WI38 (cell line): ENCODE data around the gene CD24.
"Not testable (repeated sequence)": the region's sequence is repeated elsewhere in the genome, so short reads cannot be mapped to it uniquely, and the experiment has no call there.

Experiments used
- H3K4me3 ChIP-seq: 2 replicates; pipeline ENCODE4 v1.5.1; 2011; ENCODE audit warnings: low read depth, mild to moderate bottlenecking, control low read depth, low read length
- CTCF ChIP-seq: IDR thresholded peaks from 2 replicates; pipeline ENCODE4 v1.5.1; 2012; ENCODE audit warnings: low read depth, mild to moderate bottlenecking, control low read depth, low read length

Gene CD24, protein sequence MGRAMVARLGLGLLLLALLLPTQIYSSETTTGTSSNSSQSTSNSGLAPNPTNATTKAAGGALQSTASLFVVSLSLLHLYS

DNA sequence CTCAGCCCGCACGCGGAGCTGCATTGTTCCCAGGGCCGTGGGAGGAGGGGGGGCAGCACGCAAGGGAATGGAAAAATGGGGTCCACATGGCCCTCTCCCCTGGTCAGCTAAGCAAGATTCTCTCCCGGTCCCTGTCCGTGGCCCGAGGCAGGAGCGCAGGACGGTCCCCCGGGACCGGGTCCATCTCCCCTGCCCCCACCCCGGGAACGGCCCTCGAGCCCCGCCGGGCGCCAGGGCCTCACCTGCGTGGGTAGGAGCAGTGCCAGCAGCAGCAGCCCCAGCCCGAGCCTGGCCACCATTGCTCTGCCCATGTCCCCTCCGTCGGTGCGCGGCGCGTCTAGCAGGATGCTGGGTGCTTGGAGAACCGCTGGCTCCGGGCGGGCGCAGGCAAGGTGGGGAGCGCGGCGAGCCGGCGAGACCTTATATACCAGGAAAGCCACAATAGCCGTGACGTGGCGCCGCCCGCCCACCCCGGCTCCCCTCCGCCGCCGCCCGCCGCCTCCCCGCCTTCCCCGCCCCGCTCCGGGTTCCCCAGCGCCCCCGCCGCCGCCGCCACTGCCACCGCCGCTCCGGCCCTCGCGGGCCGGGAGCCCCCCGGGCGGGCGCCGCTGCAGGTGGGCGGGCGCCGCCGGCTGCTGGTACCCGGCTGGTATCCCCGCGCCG lies at the start of gene CD24:
Gene CD24, minus strand, starts transcription at position 394 of the 663 bp plus-strand sequence. Its CDS starts 83 bp downstream, at position 311.
- H3K4me3 ChIP-seq: peak within 1 kb of the TSS; percentile 52
- no peak for TF ChIP-seq CTCF

- H3K4me3 ChIP-seq: no peak overlapping the region
- no peak for TF ChIP-seq CTCF
These were observed 47.1 kb upstream of the CD24 start for GRCh38 chr6:107021446-107022185.

DNA sequence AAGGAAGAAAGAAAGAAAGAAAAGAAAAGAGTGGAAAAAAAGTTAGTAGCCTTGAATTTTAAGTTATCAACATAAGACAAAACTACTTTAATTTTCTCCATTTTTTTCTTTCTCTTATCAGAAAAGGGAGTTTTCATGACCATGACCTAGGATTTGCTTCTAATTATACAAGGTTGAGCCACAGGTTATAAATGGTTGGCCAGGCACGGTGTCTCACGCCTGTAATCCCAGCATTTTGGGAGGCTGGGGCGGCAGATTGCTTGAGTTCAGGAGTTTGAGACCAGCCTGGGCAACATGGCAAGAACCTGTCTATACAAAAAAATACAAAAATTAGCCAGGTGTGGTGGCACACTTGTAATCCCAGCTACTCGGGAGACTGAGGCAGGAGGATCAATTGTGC lies 45.7 kb upstream of the CD24 start:
- no peak overlapping the region for H3K4me3 ChIP-seq
- no peak for TF ChIP-seq CTCF

GRCh38 chr6:107019628-107020027 lies 45.1 kb upstream of the CD24 start:
- not testable (repeated sequence) for H3K4me3 ChIP-seq

DNA sequence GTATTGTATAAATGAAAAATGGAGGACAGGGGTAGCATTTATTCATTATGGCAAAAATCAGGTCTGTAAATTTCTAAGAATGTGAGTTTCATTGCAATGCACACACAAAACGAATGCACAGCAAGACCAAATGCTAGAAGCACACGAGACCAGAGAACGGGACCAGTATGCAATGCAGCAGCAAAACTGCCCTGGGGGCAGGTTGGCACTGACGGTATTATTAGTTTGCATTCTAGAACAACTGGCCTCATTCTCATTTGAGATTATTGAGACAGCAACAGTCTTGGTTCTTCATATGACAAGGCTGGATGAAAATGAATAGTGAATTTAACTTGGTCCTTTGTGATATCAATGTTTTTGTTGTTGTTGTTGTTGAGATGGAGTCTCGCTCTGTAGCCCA lies 44.5 kb upstream of the CD24 start:
- no peak overlapping the region for H3K4me3 ChIP-seq
- no peak for TF ChIP-seq CTCF

- TF ChIP-seq CTCF: no peak
- H3K4me3 ChIP-seq: no peak overlapping the region
These were observed 35.0 kb upstream of the CD24 start for GRCh38 chr6:107009499-107009898.

GRCh38 chr6:106997392-106998158 lies 23.0 kb upstream of the CD24 start:
- no peak overlapping the region for H3K4me3 ChIP-seq
- peak; percentile 84 for TF ChIP-seq CTCF
